ENCODE results near the gene CZIB.
"Not testable (repeated sequence)": the region's sequence is repeated elsewhere in the genome, so short reads cannot be mapped to it uniquely, and the experiment has no call there.

CZIB gene

GRCh38 chr1:53187401-53187800 is 33.0 kb downstream of the CZIB start:
- no peaks in the 10 kb centered on the region for H3K9me3 Mint-ChIP-seq
- H3K4me3 Mint-ChIP-seq, result no peak overlapping the region
- H3K4me1 Mint-ChIP-seq, result no peaks in the 10 kb centered on the region
- H3K27ac Mint-ChIP-seq, result no peak overlapping the region
- H3K36me3 Mint-ChIP-seq (ENCODE audit: low read depth), result no peaks in the 10 kb centered on the region
- ATAC-seq (no peak), DNase-seq (no peak)
- peaks cover 5% of the 10 kb centered on the region for H3K27me3 Mint-ChIP-seq

- no peak for ATAC-seq
- no peak for DNase-seq
- peaks cover 5% of the 10 kb centered on the region for H3K27me3 Mint-ChIP-seq
- no peaks in the 10 kb centered on the region for H3K4me1 Mint-ChIP-seq
- H3K4me3 Mint-ChIP-seq, result no peak overlapping the region
- no peak overlapping the region for H3K27ac Mint-ChIP-seq
- no peaks in the 10 kb centered on the region for H3K36me3 Mint-ChIP-seq (ENCODE audit: low read depth)
- H3K9me3 Mint-ChIP-seq, result no peaks in the 10 kb centered on the region
Measured at GRCh38 chr1:53186533-53186932, 33.9 kb downstream of the CZIB start.

- H3K4me3 Mint-ChIP-seq; H3K9me3 Mint-ChIP-seq; DNase-seq; H3K36me3 Mint-ChIP-seq (ENCODE audit: low read depth); H3K27ac Mint-ChIP-seq; H3K27me3 Mint-ChIP-seq; ATAC-seq; H3K4me1 Mint-ChIP-seq: not testable (repeated sequence)
Measured at GRCh38 chr1:53185955-53186297, 34.5 kb downstream of the CZIB start.

GRCh38 chr1:53183095-53183990 is 37.1 kb downstream of the CZIB start:
- ATAC-seq (no peak), DNase-seq (no peak)
- Mint-ChIP-seq H3K27ac (no peak overlapping the region), H3K4me1 (no peaks in the 10 kb centered on the region), H3K27me3 (peaks cover 3% of the 10 kb centered on the region), H3K4me3 (no peak overlapping the region), H3K9me3 (no peaks in the 10 kb centered on the region), H3K36me3 (ENCODE audit: low read depth) (no peaks in the 10 kb centered on the region)

- H3K4me1 Mint-ChIP-seq, result no peaks in the 10 kb centered on the region
- DNase-seq (no peak), ATAC-seq (no peak)
- no peaks in the 10 kb centered on the region for H3K36me3 Mint-ChIP-seq (ENCODE audit: low read depth)
- H3K27ac Mint-ChIP-seq, result no peak overlapping the region
- H3K27me3 Mint-ChIP-seq, result peaks cover 3% of the 10 kb centered on the region
- H3K4me3 Mint-ChIP-seq, result no peak overlapping the region
- no peaks in the 10 kb centered on the region for H3K9me3 Mint-ChIP-seq
Measured at GRCh38 chr1:53182716-53183094, 37.7 kb downstream of the CZIB start.

GRCh38 chr1:53182111-53182593 is 38.3 kb downstream of the CZIB start:
- Mint-ChIP-seq H3K36me3 (ENCODE audit: low read depth) (no peaks in the 10 kb centered on the region), H3K27ac (no peak overlapping the region), H3K4me3 (no peak overlapping the region), H3K27me3 (peaks cover 3% of the 10 kb centered on the region), H3K4me1 (no peaks in the 10 kb centered on the region), H3K9me3 (no peaks in the 10 kb centered on the region)
- ATAC-seq (peak; percentile 62), DNase-seq (peak; percentile 87)

GRCh38 chr1:53180951-53181350 is 39.5 kb downstream of the CZIB start:
- Mint-ChIP-seq H3K9me3 (no peaks in the 10 kb centered on the region), H3K4me1 (no peaks in the 10 kb centered on the region), H3K36me3 (ENCODE audit: low read depth) (no peaks in the 10 kb centered on the region), H3K4me3 (no peak overlapping the region), H3K27me3 (peaks cover 3% of the 10 kb centered on the region), H3K27ac (no peak overlapping the region)
- DNase-seq (no peak), ATAC-seq (no peak)

GRCh38 chr1:53180226-53180625 is 40.2 kb downstream of the CZIB start:
- no peak overlapping the region for H3K27ac Mint-ChIP-seq
- DNase-seq, result no peak
- H3K36me3 Mint-ChIP-seq (ENCODE audit: low read depth), result no peaks in the 10 kb centered on the region
- H3K4me1 Mint-ChIP-seq, result no peaks in the 10 kb centered on the region
- no peak for ATAC-seq
- no peaks in the 10 kb centered on the region for H3K9me3 Mint-ChIP-seq
- peaks cover 3% of the 10 kb centered on the region for H3K27me3 Mint-ChIP-seq
- no peak overlapping the region for H3K4me3 Mint-ChIP-seq

GRCh38 chr1:53176452-53177208 is 43.8 kb downstream of the CZIB start:
- Mint-ChIP-seq H3K27me3 (peaks cover 3% of the 10 kb centered on the region), H3K36me3 (ENCODE audit: low read depth) (no peaks in the 10 kb centered on the region), H3K27ac (no peak overlapping the region), H3K4me3 (no peak overlapping the region), H3K4me1 (peaks cover 4% of the 10 kb centered on the region), H3K9me3 (no peaks in the 10 kb centered on the region)
- no peak for ATAC-seq
- no peak for DNase-seq

- Mint-ChIP-seq H3K27ac (no peak overlapping the region), H3K9me3 (no peaks in the 10 kb centered on the region), H3K36me3 (ENCODE audit: low read depth) (no peaks in the 10 kb centered on the region), H3K27me3 (peaks cover 1% of the 10 kb centered on the region), H3K4me3 (no peak overlapping the region), H3K4me1 (peaks cover 4% of the 10 kb centered on the region)
- no peak for ATAC-seq
- no peak for DNase-seq
Measured at GRCh38 chr1:53174971-53175913, 45.2 kb downstream of the CZIB start.

- Mint-ChIP-seq H3K9me3 (no peaks in the 10 kb centered on the region), H3K4me1 (peaks cover 4% of the 10 kb centered on the region), H3K36me3 (ENCODE audit: low read depth) (no peaks in the 10 kb centered on the region), H3K4me3 (no peak overlapping the region), H3K27me3 (peaks cover 1% of the 10 kb centered on the region), H3K27ac (no peak overlapping the region)
- ATAC-seq, result no peak
- DNase-seq, result no peak
Measured at GRCh38 chr1:53172426-53173128, 47.9 kb downstream of the CZIB start.

GRCh38 chr1:53166912-53167311 is 53.5 kb downstream of the CZIB start:
- DNase-seq (no peak), ATAC-seq (no peak)
- Mint-ChIP-seq H3K4me1 (no peaks in the 10 kb centered on the region), H3K27me3 (peaks cover 14% of the 10 kb centered on the region), H3K9me3 (no peaks in the 10 kb centered on the region), H3K36me3 (ENCODE audit: low read depth) (no peaks in the 10 kb centered on the region), H3K4me3 (no peak overlapping the region), H3K27ac (no peak overlapping the region)

GRCh38 chr1:53166366-53166765 is 54.1 kb downstream of the CZIB start:
- Mint-ChIP-seq H3K4me1 (no peaks in the 10 kb centered on the region), H3K27me3 (peaks cover 12% of the 10 kb centered on the region), H3K4me3 (no peak overlapping the region), H3K9me3 (no peaks in the 10 kb centered on the region), H3K27ac (no peak overlapping the region), H3K36me3 (ENCODE audit: low read depth) (no peaks in the 10 kb centered on the region)
- no peak for DNase-seq
- no peak for ATAC-seq

- Mint-ChIP-seq H3K36me3 (ENCODE audit: low read depth) (no peaks in the 10 kb centered on the region), H3K4me1 (no peaks in the 10 kb centered on the region), H3K9me3 (no peaks in the 10 kb centered on the region), H3K27me3 (peaks cover 12% of the 10 kb centered on the region), H3K27ac (no peak overlapping the region), H3K4me3 (no peak overlapping the region)
- no peak for ATAC-seq
- no peak for DNase-seq
Measured at GRCh38 chr1:53165408-53165961, 54.9 kb downstream of the CZIB start.
